Measurements from ENCODE around the gene SPSB3.
"Not testable (repeated sequence)": the region's sequence is repeated elsewhere in the genome, so short reads cannot be mapped to it uniquely, and the experiment has no call there.

SPSB3 gene

DNA sequence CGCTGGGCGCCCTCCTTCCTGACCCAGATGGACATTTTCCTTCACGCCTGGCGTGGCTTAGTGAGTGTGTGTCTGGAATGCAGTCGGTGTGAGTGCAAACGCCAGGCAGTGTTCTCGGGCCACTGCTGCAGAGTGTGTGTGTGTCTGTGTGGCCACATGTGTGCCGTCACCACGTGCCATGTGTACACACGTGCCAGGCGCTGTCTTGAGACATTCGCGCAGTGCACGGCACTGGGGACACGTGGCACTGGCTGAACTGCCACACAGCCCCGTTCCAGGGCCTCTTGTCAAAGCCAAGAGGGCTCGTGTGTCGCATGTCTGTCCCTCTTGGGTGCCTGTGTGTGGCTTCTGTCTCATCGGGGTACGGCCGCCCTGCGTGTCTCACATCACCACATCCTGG, 47.6 kb downstream of the SPSB3 start:
- no peak for DNase-seq

DNA sequence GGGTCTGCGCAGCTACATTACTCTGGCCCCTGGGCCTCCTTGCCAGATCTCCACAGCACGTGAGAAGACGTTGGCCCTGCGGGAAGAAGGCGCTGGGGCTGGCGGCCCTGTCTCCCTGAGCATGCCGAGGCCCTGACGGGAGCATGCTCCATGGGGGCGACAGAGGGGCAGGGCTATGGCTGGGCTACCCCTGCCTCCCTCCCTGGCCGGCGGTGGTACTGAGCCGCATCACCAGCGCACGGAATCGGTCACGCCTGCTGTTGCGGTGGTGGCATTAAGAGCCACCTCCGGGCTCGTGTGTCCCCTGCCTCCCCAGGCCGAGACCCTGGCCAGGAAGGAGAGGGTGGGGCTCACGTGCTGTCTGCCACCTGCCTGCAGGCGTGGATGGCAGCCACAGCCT, 48.2 kb downstream of the SPSB3 start:
- no peak for DNase-seq

DNA sequence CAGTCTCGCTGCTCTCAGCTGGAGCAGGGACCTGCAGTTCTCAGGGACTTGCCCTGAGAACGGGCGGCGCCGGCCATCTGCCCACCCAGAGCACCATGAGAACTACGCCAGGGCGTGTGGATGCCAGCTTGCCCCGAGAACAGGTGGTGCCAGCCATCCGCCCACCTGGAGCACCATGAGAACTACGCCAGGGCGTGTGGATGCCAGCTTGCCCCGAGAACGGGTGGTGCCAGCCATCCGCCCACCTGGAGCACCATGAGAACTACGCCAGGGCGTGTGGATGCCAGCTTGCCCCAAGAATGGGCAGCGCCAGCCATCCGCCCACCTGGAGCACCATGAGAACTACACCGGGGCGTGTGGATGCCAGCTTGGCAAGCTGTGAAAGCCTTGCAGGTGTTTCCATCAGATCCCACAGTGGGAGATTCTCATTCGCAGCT, 49.8 kb downstream of the SPSB3 start:
- not testable (repeated sequence) for DNase-seq

DNA sequence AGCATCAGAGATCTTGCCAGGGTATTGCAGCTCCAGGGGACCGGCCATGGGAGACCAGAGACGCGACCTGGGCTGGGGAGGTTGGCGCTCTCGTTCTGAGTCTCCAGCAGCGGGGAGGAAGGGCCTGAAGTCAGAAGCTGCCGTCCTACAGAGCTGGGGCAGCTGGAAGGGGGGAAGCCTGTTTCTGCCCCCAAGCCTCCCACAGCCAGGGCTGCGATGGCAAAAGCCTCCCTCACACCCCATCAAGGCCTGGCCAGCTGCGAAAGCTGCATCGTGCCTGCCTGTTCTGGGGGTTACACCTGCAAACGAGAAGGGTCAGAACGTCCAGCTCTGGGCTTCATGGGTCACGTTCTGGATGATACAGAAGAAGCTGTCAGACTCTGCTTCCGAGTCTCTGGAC, 50.3 kb downstream of the SPSB3 start:
- DNase-seq, result no peak

DNA sequence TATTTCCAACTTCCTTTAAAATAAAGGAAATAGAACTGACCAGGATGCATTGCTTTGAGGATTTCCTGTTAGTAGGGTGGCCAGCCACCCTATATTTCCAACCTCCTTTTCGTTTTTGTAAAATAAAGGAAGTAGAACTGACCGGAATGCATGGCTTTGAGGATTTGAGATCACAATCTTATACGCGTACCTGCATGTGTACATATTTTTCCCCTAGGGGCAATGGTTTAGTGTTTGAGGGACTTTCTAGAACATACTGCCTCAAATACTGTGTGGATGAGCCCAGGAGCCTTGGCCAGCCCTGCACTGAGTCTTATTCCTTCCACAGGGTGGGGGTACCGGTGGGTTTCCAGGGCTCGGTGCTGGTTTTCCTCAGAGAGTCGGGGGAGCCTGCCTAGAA, 50.8 kb downstream of the SPSB3 start:
- no peak for DNase-seq

DNA sequence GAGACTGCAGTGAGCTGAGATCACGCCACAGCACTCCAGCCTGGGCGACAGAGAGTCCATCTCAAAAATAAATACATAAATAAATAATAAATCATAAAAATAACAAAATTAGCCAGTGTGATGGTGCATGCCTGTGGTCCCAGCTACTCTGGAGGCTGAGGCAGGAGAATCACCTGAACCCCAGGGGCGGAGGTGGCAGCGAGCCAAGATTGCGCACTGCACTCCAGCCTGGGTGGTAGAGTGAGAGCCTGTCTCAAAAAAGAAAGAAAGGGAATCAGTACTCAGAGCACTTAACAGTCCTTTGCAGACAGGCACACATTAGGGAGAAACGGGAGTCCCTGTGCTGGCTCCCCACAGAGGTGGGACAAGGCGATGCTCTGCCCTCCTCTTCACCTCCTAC, 51.3 kb downstream of the SPSB3 start:
- DNase-seq, result no peak

DNA sequence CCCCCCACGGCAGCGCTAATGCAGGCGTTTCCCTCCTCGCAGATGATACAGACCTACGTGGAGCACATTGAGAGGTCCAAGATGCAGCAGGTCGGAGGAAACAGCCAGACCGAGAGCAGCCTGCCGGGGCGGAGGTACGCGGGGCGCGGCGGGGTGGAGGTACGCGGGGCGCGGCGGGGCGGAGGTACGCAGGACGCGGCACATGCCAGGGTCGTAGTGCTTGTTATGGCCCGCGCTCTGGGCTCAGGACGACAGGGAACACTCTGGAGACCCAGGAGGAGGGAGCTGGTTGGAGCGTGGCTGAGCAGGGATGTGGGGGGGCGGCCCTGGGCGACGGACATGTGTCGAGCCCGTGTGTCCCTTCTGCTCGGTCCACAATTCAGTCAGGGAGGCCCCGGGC, 52.9 kb downstream of the SPSB3 start:
- no peak for DNase-seq

DNA sequence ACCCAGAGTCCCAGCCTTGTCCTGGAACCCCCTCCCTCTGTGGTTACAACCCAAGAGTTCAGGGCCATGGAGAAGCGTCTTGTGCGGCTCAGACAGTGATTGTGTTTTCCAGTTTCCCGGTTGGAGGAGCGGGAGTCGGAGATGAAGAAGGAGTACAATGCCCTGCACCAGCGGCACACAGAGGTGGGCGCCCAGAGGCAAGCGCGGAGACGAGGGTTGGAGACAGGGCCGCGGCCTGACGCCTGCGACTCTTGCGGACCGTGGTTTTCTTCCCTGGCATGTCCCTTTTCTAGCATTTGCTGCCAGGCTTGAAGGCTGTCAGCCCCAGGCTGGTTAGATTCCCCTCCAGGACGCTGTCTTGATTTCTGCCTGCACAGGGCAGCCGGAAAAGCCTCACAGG, 53.3 kb downstream of the SPSB3 start:
- DNase-seq, result no peak

DNA sequence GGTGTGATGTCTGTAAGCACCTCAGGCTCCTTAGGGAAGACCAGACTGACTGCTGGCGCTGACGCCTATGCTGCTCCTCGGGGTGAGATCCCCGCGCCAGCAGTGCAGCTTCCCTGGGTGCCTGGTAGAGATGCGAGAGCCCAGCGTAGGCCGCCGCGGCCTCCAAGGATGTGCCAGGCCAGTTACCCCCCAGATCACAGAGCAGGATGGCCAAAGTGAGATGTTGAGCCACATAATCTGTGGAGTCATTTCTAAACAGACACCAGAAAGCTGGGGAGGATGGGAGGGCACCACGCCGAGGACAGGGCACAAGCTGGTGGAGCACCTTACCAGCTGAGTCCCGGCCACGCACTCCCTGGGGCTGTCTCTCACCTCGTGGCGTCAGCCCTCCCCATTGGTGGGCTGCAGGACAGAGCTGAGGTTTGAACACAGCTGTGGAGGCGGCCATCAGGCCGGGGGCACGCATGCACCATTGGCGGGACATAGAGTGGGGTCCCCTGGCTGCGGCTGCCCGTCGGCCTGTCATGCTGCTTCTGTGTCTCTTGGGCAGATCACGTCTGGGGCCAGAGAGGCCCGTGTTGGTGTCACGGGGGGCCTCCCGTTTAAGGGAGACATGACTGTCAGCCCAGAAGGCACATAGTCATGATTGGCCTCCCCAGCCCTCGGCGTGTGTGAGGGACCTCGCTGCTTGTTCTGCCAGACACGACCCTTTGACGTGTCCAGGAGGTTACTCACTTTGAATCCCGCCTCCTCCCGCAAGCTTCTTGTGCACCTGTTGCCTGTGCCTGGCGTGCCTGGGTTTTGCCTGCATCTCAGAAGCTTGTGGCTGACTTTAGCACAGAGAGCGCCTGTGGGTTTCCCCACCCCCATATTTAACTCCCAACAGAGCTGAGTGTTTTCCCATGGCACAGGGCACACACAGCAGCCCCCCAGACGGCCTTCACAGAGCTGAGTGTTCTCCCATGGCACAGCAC, 54.4 kb downstream of the SPSB3 start:
- no peak for DNase-seq

All from effector CD4-positive, alpha-beta T cell (primary cell).